ENCODE data around the gene ARNT2. TPM values are rescaled to one million over a fixed set of nuclear protein-coding genes. Genes with fewer than 3 reads are reported as not detected.

ARNT2 gene
- total and polyA plus RNA-seq, 2 experiments from 2014 or later = 4.6 to 11.6 TPM

GRCh38 chr15:80487839-80488390, 83.7 kb downstream of the ARNT2 start:
- Mint-ChIP-seq H3K4me3 (no peak overlapping the region), H3K27ac (no peak overlapping the region), H3K27me3 (ENCODE audit: insufficient read depth, low read depth, poor library complexity) (peaks cover 9% of the 10 kb centered on the region), H3K4me1 (peaks cover 8% of the 10 kb centered on the region), H3K36me3 (ENCODE audit: low read depth) (no peaks in the 10 kb centered on the region), H3K9me3 (no peaks in the 10 kb centered on the region)
- H3K27ac ChIP-seq (ENCODE audit: low read depth) = no peak overlapping the region
- H3K27me3 ChIP-seq (ENCODE audit: insufficient read depth) = no peaks in the 10 kb centered on the region
- H3K36me3 ChIP-seq (ENCODE audit: insufficient read depth) = no peaks in the 10 kb centered on the region
- no peaks in the 10 kb centered on the region for H3K79me2 ChIP-seq (replicated peaks; ENCODE audit: insufficient read depth)
- 0 out of 2 replicates have a peak, but pooled peaks cover 4% of the 10 kb centered on the region for H3K9me2 ChIP-seq (ENCODE audit: insufficient read depth)
- no peak for TF ChIP-seq EZH2phosphoT487 (IDR thresholded peaks at IDR 0.05; ENCODE audit: unreplicated experiment)
- TF ChIP-seq ZNF331 (CRISPR knock-in tag; IDR thresholded peaks at IDR 0.05; ENCODE audit: low read depth) = no peak
- no peak for TF ChIP-seq JUNB (IDR thresholded peaks at IDR 0.05; ENCODE audit: unreplicated experiment)
- no peak for TF ChIP-seq NANOG (IDR thresholded peaks at IDR 0.05; ENCODE audit: borderline replicate concordance)
- TF ChIP-seq EZH2 (IDR thresholded peaks at IDR 0.05; ENCODE audit: low read depth, unreplicated experiment) = no peak
- TF ChIP-seq STAT1 (IDR thresholded peaks at IDR 0.05; ENCODE audit: unreplicated experiment) = no peak
- TF ChIP-seq, protein P1, sequence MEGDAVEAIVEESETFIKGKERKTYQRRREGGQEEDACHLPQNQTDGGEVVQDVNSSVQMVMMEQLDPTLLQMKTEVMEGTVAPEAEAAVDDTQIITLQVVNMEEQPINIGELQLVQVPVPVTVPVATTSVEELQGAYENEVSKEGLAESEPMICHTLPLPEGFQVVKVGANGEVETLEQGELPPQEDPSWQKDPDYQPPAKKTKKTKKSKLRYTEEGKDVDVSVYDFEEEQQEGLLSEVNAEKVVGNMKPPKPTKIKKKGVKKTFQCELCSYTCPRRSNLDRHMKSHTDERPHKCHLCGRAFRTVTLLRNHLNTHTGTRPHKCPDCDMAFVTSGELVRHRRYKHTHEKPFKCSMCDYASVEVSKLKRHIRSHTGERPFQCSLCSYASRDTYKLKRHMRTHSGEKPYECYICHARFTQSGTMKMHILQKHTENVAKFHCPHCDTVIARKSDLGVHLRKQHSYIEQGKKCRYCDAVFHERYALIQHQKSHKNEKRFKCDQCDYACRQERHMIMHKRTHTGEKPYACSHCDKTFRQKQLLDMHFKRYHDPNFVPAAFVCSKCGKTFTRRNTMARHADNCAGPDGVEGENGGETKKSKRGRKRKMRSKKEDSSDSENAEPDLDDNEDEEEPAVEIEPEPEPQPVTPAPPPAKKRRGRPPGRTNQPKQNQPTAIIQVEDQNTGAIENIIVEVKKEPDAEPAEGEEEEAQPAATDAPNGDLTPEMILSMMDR (conservative IDR thresholded peaks at IDR 0.05; ENCODE audit: low read depth in 2 of 2) = no peak
- TF ChIP-seq ZNF114 (CRISPR knock-in tag; IDR thresholded peaks at IDR 0.05) = no peak
- TF ChIP-seq ETS1 (IDR thresholded peaks at IDR 0.05) = no peak
- no peak for TF ChIP-seq POLR2AphosphoS5 (IDR thresholded peaks at IDR 0.05; ENCODE audit: low read depth)
- TF ChIP-seq ZNF462 (CRISPR knock-in tag; IDR thresholded peaks at IDR 0.05) = no peak
- TF ChIP-seq, protein P2, sequence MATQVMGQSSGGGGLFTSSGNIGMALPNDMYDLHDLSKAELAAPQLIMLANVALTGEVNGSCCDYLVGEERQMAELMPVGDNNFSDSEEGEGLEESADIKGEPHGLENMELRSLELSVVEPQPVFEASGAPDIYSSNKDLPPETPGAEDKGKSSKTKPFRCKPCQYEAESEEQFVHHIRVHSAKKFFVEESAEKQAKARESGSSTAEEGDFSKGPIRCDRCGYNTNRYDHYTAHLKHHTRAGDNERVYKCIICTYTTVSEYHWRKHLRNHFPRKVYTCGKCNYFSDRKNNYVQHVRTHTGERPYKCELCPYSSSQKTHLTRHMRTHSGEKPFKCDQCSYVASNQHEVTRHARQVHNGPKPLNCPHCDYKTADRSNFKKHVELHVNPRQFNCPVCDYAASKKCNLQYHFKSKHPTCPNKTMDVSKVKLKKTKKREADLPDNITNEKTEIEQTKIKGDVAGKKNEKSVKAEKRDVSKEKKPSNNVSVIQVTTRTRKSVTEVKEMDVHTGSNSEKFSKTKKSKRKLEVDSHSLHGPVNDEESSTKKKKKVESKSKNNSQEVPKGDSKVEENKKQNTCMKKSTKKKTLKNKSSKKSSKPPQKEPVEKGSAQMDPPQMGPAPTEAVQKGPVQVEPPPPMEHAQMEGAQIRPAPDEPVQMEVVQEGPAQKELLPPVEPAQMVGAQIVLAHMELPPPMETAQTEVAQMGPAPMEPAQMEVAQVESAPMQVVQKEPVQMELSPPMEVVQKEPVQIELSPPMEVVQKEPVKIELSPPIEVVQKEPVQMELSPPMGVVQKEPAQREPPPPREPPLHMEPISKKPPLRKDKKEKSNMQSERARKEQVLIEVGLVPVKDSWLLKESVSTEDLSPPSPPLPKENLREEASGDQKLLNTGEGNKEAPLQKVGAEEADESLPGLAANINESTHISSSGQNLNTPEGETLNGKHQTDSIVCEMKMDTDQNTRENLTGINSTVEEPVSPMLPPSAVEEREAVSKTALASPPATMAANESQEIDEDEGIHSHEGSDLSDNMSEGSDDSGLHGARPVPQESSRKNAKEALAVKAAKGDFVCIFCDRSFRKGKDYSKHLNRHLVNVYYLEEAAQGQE (IDR thresholded peaks at IDR 0.05; ENCODE audit: unreplicated experiment) = no peak
- no peak for TF ChIP-seq CREB1 (CRISPR knock-in tag; IDR thresholded peaks at IDR 0.05; ENCODE audit: low read depth)
- no peaks in the 10 kb centered on the region for H4K20me1 ChIP-seq (replicated peaks; ENCODE audit: insufficient read depth)
- H3K4me3 ChIP-seq = no peak overlapping the region
- no peak for ATAC-seq
- no peaks in the 10 kb centered on the region for H3F3A ChIP-seq (replicated peaks; ENCODE audit: low read depth)
- DNase-seq (ENCODE audit: low spot score) = no peak
- no peak overlapping the region for H2AFZ ChIP-seq
- no peaks in the 10 kb centered on the region for H3K4me1 ChIP-seq (ENCODE audit: insufficient read depth)
- no peak overlapping the region for H3K4me2 ChIP-seq
